Measurements from ENCODE around the gene TTYH1. TPM values are rescaled to one million over a fixed set of nuclear protein-coding genes. Genes with fewer than 3 reads are reported as not detected.

Gene TTYH1
- total and polyA plus RNA-seq, 2 of the 8 experiments (the other 6 are each of a cell fraction or from before 2014, with no cell fraction given) = 26.7 to 46.5 TPM

DNA sequence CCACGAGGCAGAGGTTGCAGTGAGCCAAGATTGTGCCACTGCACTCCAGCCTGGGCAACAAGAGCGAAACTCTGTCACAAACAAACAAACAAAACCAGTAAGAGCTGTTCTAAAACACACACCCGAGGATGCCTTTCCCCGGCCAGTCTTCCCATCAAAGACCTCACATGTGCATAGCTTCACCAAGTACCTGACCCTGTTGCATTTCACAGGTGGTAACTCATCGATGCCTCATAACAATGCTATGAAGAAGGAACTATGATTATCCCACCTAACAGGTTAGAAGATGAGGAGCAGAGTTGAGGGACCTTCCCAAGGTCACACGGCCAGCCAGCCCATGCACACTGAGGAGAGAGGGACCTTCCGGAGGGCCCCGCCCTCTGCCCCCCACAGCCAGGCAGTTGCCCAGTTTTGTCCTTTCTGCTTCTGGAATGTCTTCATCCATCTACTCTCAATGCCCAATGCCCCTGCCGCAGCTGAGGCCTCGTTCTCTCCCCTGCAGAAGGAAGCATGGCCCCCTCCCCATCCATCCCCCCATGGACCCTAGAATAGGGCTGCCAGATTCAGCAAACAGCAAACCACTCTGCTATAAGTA lies 17.0 kb downstream of the TTYH1 start (continued):
- no peak for TF ChIP-seq KDM4A (IDR thresholded peaks at IDR 0.05; ENCODE audit: low read depth, low read length, severe bottlenecking)
- no peak for TF ChIP-seq CREB1 (IDR thresholded peaks at IDR 0.05)
- no peak for TF ChIP-seq TAF1 (IDR thresholded peaks at IDR 0.05; ENCODE audit: low read depth, low read length)
- no peak for TF ChIP-seq JUN (IDR thresholded peaks at IDR 0.05; ENCODE audit: low read depth, low read length)

All from H1 (cell line).